GM23338 (cell line): ENCODE results near the gene NHLRC4. TPM values are rescaled to one million over a fixed set of nuclear protein-coding genes. Genes with fewer than 3 reads are reported as not detected.

Experiments used
- ATAC-seq: fragments of 200-7000 bp; cut with Tn5 transposase; 3 replicates; pipeline ENCODE4 v1.9.1; 2020
- DNase-seq: peaks from one replicate; pipeline ENCODE4 v3.0.0-alpha.2; 2015; ENCODE audit warnings: low spot score
- H2AFZ ChIP-seq: fragments of 200-600 bp; sonication (generic); 2 replicates; pipeline ENCODE4 v1.8.0; 2016; ENCODE audit warnings: antibody characterized with exemption, mild to moderate bottlenecking, moderate library complexity
- H3F3A ChIP-seq: fragments of 200-600 bp; sonication (generic); replicated peaks from 2 replicates; pipeline ENCODE4 v1.8.0; 2017; ENCODE audit warnings: antibody characterized with exemption, mixed run types, low read depth
- H3K27ac ChIP-seq: fragments of 200-600 bp; sonication (generic); 2 replicates; pipeline ENCODE4 v1.6.1; 2016; ENCODE audit warnings: low read depth
- H3K27me3 ChIP-seq: fragments of 200-600 bp; sonication (generic); 2 replicates; pipeline ENCODE4 v1.8.0; 2016; ENCODE audit warnings: mild to moderate bottlenecking, mixed run types, moderate library complexity; ENCODE audit not compliant: insufficient read depth
- H3K36me3 ChIP-seq: fragments of 200-600 bp; sonication (generic); 2 replicates; pipeline ENCODE4 v1.8.0; 2016; ENCODE audit warnings: mild to moderate bottlenecking; ENCODE audit not compliant: insufficient read depth
- H3K4me1 ChIP-seq: fragments of 200-600 bp; sonication (generic); 2 replicates; pipeline ENCODE4 v1.8.0; 2016; ENCODE audit warnings: mild to moderate bottlenecking, moderate library complexity; ENCODE audit not compliant: insufficient read depth
- H3K4me2 ChIP-seq: fragments of 200-600 bp; sonication (generic); 2 replicates; pipeline ENCODE4 v1.7.1; 2017; ENCODE audit warnings: mixed run types
- H3K4me3 ChIP-seq: fragments of 200-600 bp; sonication (generic); 2 replicates; pipeline ENCODE4 v1.6.1; 2016; ENCODE audit warnings: mixed run types
- H3K79me2 ChIP-seq: fragments of 200-600 bp; sonication (generic); replicated peaks from 2 replicates; pipeline ENCODE4 v1.8.0; 2017; ENCODE audit warnings: mild to moderate bottlenecking; ENCODE audit not compliant: insufficient read depth
- H3K9me2 ChIP-seq: fragments of 200-600 bp; sonication (generic); 2 replicates; pipeline ENCODE4 v1.8.0; 2017; ENCODE audit not compliant: insufficient read depth
- H4K20me1 ChIP-seq: fragments of 200-600 bp; sonication (generic); replicated peaks from 2 replicates; pipeline ENCODE4 v1.8.0; 2017; ENCODE audit warnings: mild to moderate bottlenecking; ENCODE audit not compliant: insufficient read depth
- H3K27ac Mint-ChIP-seq: 2 replicates; pipeline ENCODE4 v1.8.0; 2020; ENCODE audit warnings: inconsistent platforms, mild to moderate bottlenecking, moderate library complexity, mixed read lengths
- H3K27me3 Mint-ChIP-seq: 3 replicates; pipeline ENCODE4 v1.8.0; 2022; ENCODE audit warnings: low read depth, mild to moderate bottlenecking, moderate library complexity, mixed read lengths, inconsistent platforms; ENCODE audit not compliant: insufficient read depth, poor library complexity
- H3K36me3 Mint-ChIP-seq: 3 replicates; pipeline ENCODE4 v1.8.0; 2021; ENCODE audit warnings: low read depth, mild to moderate bottlenecking, inconsistent platforms, moderate library complexity, mixed read lengths
- H3K4me1 Mint-ChIP-seq: 3 replicates; pipeline ENCODE4 v1.8.0; 2020; ENCODE audit warnings: mild to moderate bottlenecking, inconsistent platforms, mixed read lengths
- H3K4me3 Mint-ChIP-seq: 3 replicates; pipeline ENCODE4 v1.8.0; 2021; ENCODE audit warnings: moderate library complexity, mild to moderate bottlenecking, inconsistent platforms, mixed read lengths
- H3K9me3 Mint-ChIP-seq: 3 replicates; pipeline ENCODE4 v1.8.0; 2020; ENCODE audit warnings: moderate library complexity, mild to moderate bottlenecking, inconsistent platforms, mixed read lengths
- CREB1 ChIP-seq: fragments of 250-450 bp; sonication (Bioruptor Pico); IDR thresholded peaks from 2 replicates; pipeline ENCODE4 v1.5.0; 2020; ENCODE audit warnings: low read depth, mild to moderate bottlenecking, moderate library complexity
- CTCF ChIP-seq, 2 experiments: fragments of 200-600 bp in 1 of 2; sonication (generic) in 1 of 2; conservative IDR thresholded peaks; 2 replicates each; pipeline versions ENCODE4 v1.5.1 to v1.6.1; 2016 to 2017; ENCODE audit warnings: antibody characterized with exemption in 2 of 2, low read depth in 2 of 2, mild to moderate bottlenecking in 2 of 2, moderate library complexity in 1 of 2
- ETS1 ChIP-seq: IDR thresholded peaks from 2 replicates; pipeline ENCODE4 v1.6.1; 2016; ENCODE audit warnings: antibody characterized with exemption
- EZH2 ChIP-seq: fragments of 200-600 bp; sonication (generic); IDR thresholded peaks from one replicate; pipeline ENCODE4 v1.8.0; 2017; ENCODE audit warnings: antibody characterized with exemption, mild to moderate bottlenecking, low read depth; ENCODE audit not compliant: unreplicated experiment
- EZH2phosphoT487 ChIP-seq: fragments of 200-600 bp; sonication (generic); IDR thresholded peaks from one replicate; pipeline ENCODE4 v1.8.1; 2018; ENCODE audit warnings: antibody characterized with exemption; ENCODE audit not compliant: unreplicated experiment
- JUNB ChIP-seq: IDR thresholded peaks from one replicate; pipeline ENCODE4 v1.6.1; 2016; ENCODE audit warnings: antibody characterized with exemption; ENCODE audit not compliant: unreplicated experiment
- NANOG ChIP-seq: IDR thresholded peaks from 2 replicates; pipeline ENCODE4 v1.6.1; 2016; ENCODE audit warnings: antibody characterized with exemption, borderline replicate concordance
- POLR2AphosphoS5 ChIP-seq: IDR thresholded peaks from 2 replicates; pipeline ENCODE4 v1.6.1; 2016; ENCODE audit warnings: antibody characterized with exemption, low read depth
- REST ChIP-seq: IDR thresholded peaks from one replicate; pipeline ENCODE4 v1.6.1; 2018; ENCODE audit warnings: antibody characterized with exemption; ENCODE audit not compliant: unreplicated experiment
- STAT1 ChIP-seq: IDR thresholded peaks from one replicate; pipeline ENCODE4 v1.6.1; 2016; ENCODE audit warnings: antibody characterized with exemption; ENCODE audit not compliant: unreplicated experiment
- ZNF114 ChIP-seq: fragments of 250-450 bp; sonication (Bioruptor Pico); IDR thresholded peaks from 2 replicates; pipeline ENCODE4 v1.5.0; 2020; ENCODE audit warnings: mild to moderate bottlenecking, moderate library complexity
- ZNF331 ChIP-seq: fragments of 250-450 bp; sonication (Bioruptor Pico); IDR thresholded peaks from 2 replicates; pipeline ENCODE4 v1.5.0; 2020; ENCODE audit warnings: low read depth, mild to moderate bottlenecking, moderate library complexity
- ZNF462 ChIP-seq: fragments of 250-450 bp; sonication (Bioruptor Pico); IDR thresholded peaks from 2 replicates; pipeline ENCODE4 v1.5.0; 2020; ENCODE audit warnings: mild to moderate bottlenecking, moderate library complexity
- polyA plus RNA-seq: library from polyadenylated mRNA; unstranded; fragments of >200 nt; fragmentation: Nextera tagmentation; extraction: Ambion mirVana; gene quantifications from 2 replicates; pipeline ENCODE4 v1.2.1, GENCODE V29; 2016
- total RNA-seq: library from RNA; depleted of rRNA; stranded (reverse); fragments of >200 nt; shearing (Covaris generic); gene quantifications from 2 replicates; pipeline ENCODE4 v1.2.3, GENCODE V29; 2014

Gene NHLRC4
- total and polyA plus RNA-seq, 2 experiments from 2014 or later, result 0.47 to 0.80 TPM

GRCh38 chr16:528111-529011 lies 38.4 kb upstream of the NHLRC4 start:
- no peaks in the 10 kb centered on the region; the same call in 2 of the 3 replicates for H3K9me3 Mint-ChIP-seq
- peaks cover 5% of the 10 kb centered on the region; the same call in 2 of the 3 replicates for H3K36me3 Mint-ChIP-seq
- Histone ChIP-seq H4K20me1 (peaks cover 37% of the 10 kb centered on the region), H3K27me3 (no peaks in the 10 kb centered on the region), H3K27ac (no peak overlapping the region), H3F3A (0 out of 2 replicates have a peak, but pooled peaks cover 8% of the 10 kb centered on the region), H2AFZ (no peak overlapping the region), H3K4me3 (peak overlapping the region; percentile 79), H3K9me2 (no peaks in the 10 kb centered on the region), H3K4me2 (peak overlapping the region; percentile 92), H3K79me2 (peaks cover 58% of the 10 kb centered on the region), H3K4me1 (peaks cover 6% of the 10 kb centered on the region; the same call in 1 of the 2 replicates), H3K36me3 (no peaks in the 10 kb centered on the region)
- TF ChIP-seq JUNB (no peak), ZNF114 (CRISPR knock-in tag) (no peak), ZNF462 (no peak), EZH2phosphoT487 (no peak), ETS1 (no peak), NANOG (no peak), POLR2AphosphoS5 (no peak), REST (no peak), STAT1 (no peak), EZH2 (no peak), CTCF (conservative IDR thresholded peaks at IDR 0.05; ENCODE audit: low read depth in 2 of 2) (no peak), CREB1 (no peak), ZNF331 (no peak)
- peak; percentile 5 for ATAC-seq
- H3K4me1 Mint-ChIP-seq, result peaks cover 20% of the 10 kb centered on the region
- peak overlapping the region; percentile 31; the same call in 1 of the 2 replicates for H3K27ac Mint-ChIP-seq
- peaks cover 11% of the 10 kb centered on the region for H3K27me3 Mint-ChIP-seq
- peak; percentile 63 for DNase-seq
- peak overlapping the region; percentile 86 for H3K4me3 Mint-ChIP-seq
